Astrocyte (in vitro differentiated cells and primary cell): ENCODE measurements around the gene JAK3.

Experiments
- EZH2 ChIP-seq: IDR thresholded peaks from 2 replicates; pipeline ENCODE4 v1.6.1; 2012; ENCODE audit warnings: mild to moderate bottlenecking, low read length, inconsistent platforms; ENCODE audit not compliant: insufficient read depth
- TF ChIP-seq, protein P1 (sequence below): IDR thresholded peaks from 2 replicates; pipeline ENCODE4 v1.5.1; 2011; ENCODE audit warnings: low read depth, mild to moderate bottlenecking, inconsistent platforms, low read length, moderate library complexity; ENCODE audit not compliant: insufficient read depth

DNA sequence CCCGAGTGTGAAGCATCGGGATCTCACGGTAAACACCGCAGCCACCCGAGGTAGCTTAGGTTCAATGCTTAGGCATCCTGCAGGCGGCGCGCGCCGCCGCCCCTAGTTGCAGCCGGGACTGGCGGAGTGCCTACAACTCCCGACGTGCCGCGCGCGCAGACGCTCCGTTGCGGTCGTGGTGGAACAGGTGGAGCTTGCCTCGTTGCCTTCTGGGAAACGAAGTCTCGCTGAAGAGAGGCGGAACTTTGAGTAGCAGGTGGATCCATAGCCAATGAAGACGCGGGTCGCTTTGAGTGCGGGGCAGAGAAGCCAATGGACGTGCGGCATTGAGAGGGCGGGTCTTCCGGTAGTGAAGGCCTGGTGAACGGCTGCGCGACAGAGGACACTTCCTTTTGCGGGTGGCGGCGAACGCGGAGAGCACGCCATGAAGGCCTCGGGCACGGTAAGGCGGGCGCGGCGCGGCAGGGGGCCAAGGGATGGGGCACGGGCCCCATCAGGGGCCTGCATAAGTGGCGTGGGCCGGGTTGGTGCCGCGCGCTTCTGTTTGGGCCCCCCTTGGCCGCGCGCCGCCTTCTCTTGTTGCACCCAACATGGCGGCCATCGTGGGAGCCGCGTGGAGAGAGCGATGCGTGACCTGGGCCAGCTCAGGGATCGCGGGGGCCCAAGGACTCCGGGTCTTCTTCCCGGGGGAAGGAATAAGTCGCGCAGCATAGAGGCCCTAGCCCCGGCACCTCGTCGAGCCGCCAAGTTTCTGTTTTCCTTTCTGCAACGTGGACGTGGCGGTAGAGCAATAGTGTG, 11.9 kb upstream of the JAK3 start, which contains the start of gene RPL18A:
- TF ChIP-seq, protein P1, sequence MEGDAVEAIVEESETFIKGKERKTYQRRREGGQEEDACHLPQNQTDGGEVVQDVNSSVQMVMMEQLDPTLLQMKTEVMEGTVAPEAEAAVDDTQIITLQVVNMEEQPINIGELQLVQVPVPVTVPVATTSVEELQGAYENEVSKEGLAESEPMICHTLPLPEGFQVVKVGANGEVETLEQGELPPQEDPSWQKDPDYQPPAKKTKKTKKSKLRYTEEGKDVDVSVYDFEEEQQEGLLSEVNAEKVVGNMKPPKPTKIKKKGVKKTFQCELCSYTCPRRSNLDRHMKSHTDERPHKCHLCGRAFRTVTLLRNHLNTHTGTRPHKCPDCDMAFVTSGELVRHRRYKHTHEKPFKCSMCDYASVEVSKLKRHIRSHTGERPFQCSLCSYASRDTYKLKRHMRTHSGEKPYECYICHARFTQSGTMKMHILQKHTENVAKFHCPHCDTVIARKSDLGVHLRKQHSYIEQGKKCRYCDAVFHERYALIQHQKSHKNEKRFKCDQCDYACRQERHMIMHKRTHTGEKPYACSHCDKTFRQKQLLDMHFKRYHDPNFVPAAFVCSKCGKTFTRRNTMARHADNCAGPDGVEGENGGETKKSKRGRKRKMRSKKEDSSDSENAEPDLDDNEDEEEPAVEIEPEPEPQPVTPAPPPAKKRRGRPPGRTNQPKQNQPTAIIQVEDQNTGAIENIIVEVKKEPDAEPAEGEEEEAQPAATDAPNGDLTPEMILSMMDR: peak; percentile 84
- TF ChIP-seq EZH2: no peak
